ENCODE results near the gene DHRS7C. TPM values are rescaled to one million over a fixed set of nuclear protein-coding genes. Genes with fewer than 3 reads are reported as not detected.

Gene DHRS7C
- total and polyA plus RNA-seq, 2 donors (not counting 3 experiments of a cell fraction or from before 2014, with no cell fraction given), result not detected

DNA sequence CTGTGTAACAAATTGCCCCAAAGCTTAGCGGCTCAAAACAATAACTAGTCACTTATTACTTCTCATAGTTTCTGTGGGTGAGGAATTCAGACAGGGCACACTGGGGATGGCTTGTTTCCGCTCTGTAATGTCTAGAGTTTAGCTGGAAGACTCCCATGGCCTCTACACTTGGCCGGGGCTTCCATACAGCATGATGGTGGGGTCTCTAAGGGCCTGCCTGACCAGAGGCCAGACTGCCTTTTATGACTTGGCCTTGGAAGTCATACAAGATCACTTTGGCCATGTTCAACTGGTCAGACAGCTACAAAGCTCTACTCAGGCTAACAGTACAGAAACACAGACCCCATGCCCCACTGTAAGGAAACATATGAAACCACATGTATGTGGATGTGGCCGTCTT lies 42.5 kb upstream of the DHRS7C start:
- no peaks in the 10 kb centered on the region for H3K27me3 ChIP-seq (ENCODE audit: control insufficient read depth in 2 of 2, insufficient read depth in 2 of 2, low read length in 2 of 2)
- no peak overlapping the region for H3K9ac ChIP-seq (replicated peaks; ENCODE audit: extremely low read depth, insufficient read depth, low read length)
- no peaks in the 10 kb centered on the region for H3K9me1 ChIP-seq (replicated peaks; ENCODE audit: control insufficient read depth, extremely low read depth, insufficient read depth, low read length)
- FAIRE-seq (no peak), DNase-seq (ENCODE audit: low read depth, low spot score) (no peak)
- intact Hi-C loops (cut with micrococcal nuclease), result no loop called here
- no peaks in the 10 kb centered on the region for H4K20me1 ChIP-seq (replicated peaks; ENCODE audit: control insufficient read depth, extremely low read depth, insufficient read depth, low read length)
- H3K9me3 ChIP-seq (replicated peaks; ENCODE audit: control insufficient read depth, insufficient read depth, low read length), result peaks cover 7% of the 10 kb centered on the region
- TF ChIP-seq FOS (IDR thresholded peaks at IDR 0.05; ENCODE audit: borderline replicate concordance, insufficient read depth, low read length) (no peak), POLR2AphosphoS5 (IDR thresholded peaks at IDR 0.05; ENCODE audit: insufficient read depth, low read depth, low read length) (no peak), EZH2 (IDR thresholded peaks at IDR 0.05; ENCODE audit: borderline replicate concordance, low read depth, low read length, severe bottlenecking) (no peak), JUN (IDR thresholded peaks at IDR 0.05; ENCODE audit: borderline replicate concordance, insufficient read depth, insufficient read length, low read depth) (no peak), POLR2A (IDR thresholded peaks at IDR 0.05; ENCODE audit: low read depth, low read length) (no peak), MYC (IDR thresholded peaks at IDR 0.05; ENCODE audit: low read depth, low read length) (no peak), GATA2 (IDR thresholded peaks at IDR 0.05; ENCODE audit: insufficient read depth, insufficient read length, low read depth, low read length) (no peak)
- TF ChIP-seq, protein P1, sequence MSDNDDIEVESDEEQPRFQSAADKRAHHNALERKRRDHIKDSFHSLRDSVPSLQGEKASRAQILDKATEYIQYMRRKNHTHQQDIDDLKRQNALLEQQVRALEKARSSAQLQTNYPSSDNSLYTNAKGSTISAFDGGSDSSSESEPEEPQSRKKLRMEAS (IDR thresholded peaks at IDR 0.05; ENCODE audit: insufficient read depth, insufficient read length), result no peak
- TF ChIP-seq, protein P2, sequence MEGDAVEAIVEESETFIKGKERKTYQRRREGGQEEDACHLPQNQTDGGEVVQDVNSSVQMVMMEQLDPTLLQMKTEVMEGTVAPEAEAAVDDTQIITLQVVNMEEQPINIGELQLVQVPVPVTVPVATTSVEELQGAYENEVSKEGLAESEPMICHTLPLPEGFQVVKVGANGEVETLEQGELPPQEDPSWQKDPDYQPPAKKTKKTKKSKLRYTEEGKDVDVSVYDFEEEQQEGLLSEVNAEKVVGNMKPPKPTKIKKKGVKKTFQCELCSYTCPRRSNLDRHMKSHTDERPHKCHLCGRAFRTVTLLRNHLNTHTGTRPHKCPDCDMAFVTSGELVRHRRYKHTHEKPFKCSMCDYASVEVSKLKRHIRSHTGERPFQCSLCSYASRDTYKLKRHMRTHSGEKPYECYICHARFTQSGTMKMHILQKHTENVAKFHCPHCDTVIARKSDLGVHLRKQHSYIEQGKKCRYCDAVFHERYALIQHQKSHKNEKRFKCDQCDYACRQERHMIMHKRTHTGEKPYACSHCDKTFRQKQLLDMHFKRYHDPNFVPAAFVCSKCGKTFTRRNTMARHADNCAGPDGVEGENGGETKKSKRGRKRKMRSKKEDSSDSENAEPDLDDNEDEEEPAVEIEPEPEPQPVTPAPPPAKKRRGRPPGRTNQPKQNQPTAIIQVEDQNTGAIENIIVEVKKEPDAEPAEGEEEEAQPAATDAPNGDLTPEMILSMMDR (IDR thresholded peaks at IDR 0.05; ENCODE audit: extremely low read depth in 1 of 2, insufficient read depth in 1 of 2, low read depth in 1 of 2, low read length in 2 of 2), result no peak
- ChIA-PET CTCF (no interaction called here), POLR2A (no interaction called here)
- dilution Hi-C loops (cut with MboI; ENCODE audit: extremely low pct_ligation_motif_present, low sequenced_read_pairs), result no loop called here
- no peak overlapping the region for H3K4me3 ChIP-seq (replicated peaks in 1 of 3; ENCODE audit: insufficient read depth in 1 of 3, low read depth in 1 of 3, low read length in 3 of 3)
- no peak overlapping the region for H2AFZ ChIP-seq (ENCODE audit: low read depth, low read length)
- H3K4me1 ChIP-seq (ENCODE audit: control insufficient read depth, extremely low read depth, insufficient read depth, low read length), result no peaks in the 10 kb centered on the region
- no peaks in the 10 kb centered on the region for H3K36me3 ChIP-seq (ENCODE audit: control insufficient read depth in 2 of 2, extremely low read depth in 1 of 2, insufficient read depth in 2 of 2, low read length in 2 of 2)
- H3K79me2 ChIP-seq (ENCODE audit: control insufficient read depth, insufficient read depth, low read length), result no peaks in the 10 kb centered on the region
- H3K27ac ChIP-seq (ENCODE audit: insufficient read depth, low read depth, low read length), result no peak overlapping the region
- no TSS peak for BruUV-seq (replicated peaks)
- no peak overlapping the region for H3K4me2 ChIP-seq (ENCODE audit: insufficient read depth, low read length)

Measured in endothelial cell of umbilical vein (primary cell).